Kidney (tissue), 14 donors: Measurements from ENCODE around the gene NR2C2AP. TPM values are rescaled to one million over a fixed set of nuclear protein-coding genes. Genes with fewer than 3 reads are reported as not detected.
"Not testable (repeated sequence)": the region's sequence is repeated elsewhere in the genome, so short reads cannot be mapped to it uniquely, and the experiment has no call there.

Source experiments
- DNase-seq, 5 donors: peaks; one replicate each; pipeline ENCODE4 v3.0.0-alpha.2; 2013 to 2020
- FAIRE-seq: peaks from 2 replicates; lab custom pipeline; 2012; peaks lifted over from hg19 to GRCh38; lab: Jason Lieb, UNC
- H3K27ac ChIP-seq, 2 donors: one replicate each; pipeline ENCODE4 v1.7.0; 2013; ENCODE audit warnings: low read depth in 2 of 2, low read length in 2 of 2, inconsistent platforms in 1 of 2
- H3K27me3 ChIP-seq: one replicate; pipeline ENCODE4 v1.7.1; 2013; ENCODE audit warnings: low read length, inconsistent platforms; ENCODE audit not compliant: control insufficient read depth, insufficient read depth
- H3K36me3 ChIP-seq, 3 donors: one replicate each; pipeline versions ENCODE4 v1.7.0 to v1.7.1; 2013; ENCODE audit warnings: low read length in 3 of 3, control low read depth in 1 of 3, inconsistent platforms in 1 of 3; ENCODE audit not compliant: insufficient read depth in 3 of 3, control insufficient read depth in 2 of 3
- H3K4me1 ChIP-seq, 3 donors: one replicate each; pipeline versions ENCODE4 v1.7.0 to v1.7.1; 2013; ENCODE audit warnings: low read length in 3 of 3, inconsistent platforms in 1 of 3, low read depth in 1 of 3; ENCODE audit not compliant: control insufficient read depth in 2 of 3, insufficient read depth in 2 of 3
- H3K4me3 ChIP-seq, 3 donors: one replicate each; pipeline versions ENCODE4 v1.7.0 to v1.8.1; 2013; ENCODE audit warnings: low read length in 3 of 3, control low read depth in 1 of 3, inconsistent platforms in 1 of 3
- H3K9ac ChIP-seq, 3 donors: one replicate each; pipeline versions ENCODE4 v1.7.0 to v1.7.1; 2013; ENCODE audit warnings: low read length in 3 of 3, control low read depth in 1 of 3, inconsistent platforms in 1 of 3
- H3K9me3 ChIP-seq, 3 donors: one replicate each; pipeline versions ENCODE4 v1.7.0 to v1.7.1; 2013; ENCODE audit warnings: low read length in 3 of 3, control low read depth in 1 of 3, inconsistent platforms in 1 of 3; ENCODE audit not compliant: control insufficient read depth in 2 of 3, insufficient read depth in 1 of 3
- intact Hi-C: fragments of 100-400 bp; cut with DNase I; formaldehyde crosslinking; loops from one replicate; pipeline ENCODE4 v1.11.1; 2022
- polyA plus RNA-seq: library from polyadenylated mRNA; stranded (reverse); fragments of 350-450 nt; fragmentation: Illumina TruSeq; extraction: RNeasy Lipid Tissue Mini Kit (QIAGEN cat#74804); gene quantifications from one replicate; pipeline ENCODE4 v1.2.3, GENCODE V29; 2014; ENCODE audit warnings: low read depth, low replicate concordance; ENCODE audit not compliant: insufficient read depth
- total RNA-seq: library from RNA; stranded (reverse); fragmentation: NEBNext Ultra II Directional; extraction: Animal tissue kit (Norgen Biotek cat#: 25700); gene quantifications from one replicate; pipeline ENCODE4 v1.2.1, GENCODE V29; 2021
- TF ChIP-seq, protein P1 (sequence below): IDR thresholded peaks from 3 replicates; pipeline ENCODE4 v1.5.1; 2012; ENCODE audit warnings: mild to moderate bottlenecking, moderate library complexity, borderline replicate concordance; ENCODE audit not compliant: insufficient read depth; ENCODE audit errors: extremely low read depth
- donor health status: control.
- donor health status: control.
- donor health status: control.
- donor health status: control.
- donor health status: control.
- donor health status: DM: yes; HTN: yes; CAD: no.
- donor health status: Normal renal cell carcinoma (clear cell type).

NR2C2AP gene
- total and polyA plus RNA-seq, 2 donors from 2014 or later, result 13.5 to 15.5 TPM

DNA sequence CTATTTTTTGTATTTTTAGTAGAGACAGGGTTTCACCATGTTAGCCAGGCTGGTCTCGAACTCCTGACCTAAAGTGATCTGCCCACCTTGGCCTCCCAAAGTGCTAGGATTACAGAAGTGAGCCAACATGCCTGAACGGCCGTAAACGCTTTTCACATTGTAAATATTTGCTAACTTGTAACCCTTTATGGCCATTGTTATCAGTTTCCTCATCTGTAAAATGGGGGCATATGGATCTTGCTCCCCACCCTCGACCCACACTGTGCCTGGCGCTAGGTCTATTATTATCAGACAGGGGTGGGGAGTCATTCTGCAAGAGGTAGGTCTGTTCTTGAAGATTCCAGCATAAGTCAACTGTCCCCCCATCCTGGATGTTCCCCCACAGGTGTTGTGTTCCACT lies 20.4 kb upstream of the NR2C2AP start:
- DNase-seq (no peak), FAIRE-seq (no peak)
- intact Hi-C loops, result no loop called here
- no peak overlapping the region for H3K27ac ChIP-seq
- no peaks in the 10 kb centered on the region for H3K27me3 ChIP-seq
- H3K4me3 ChIP-seq, result no peak overlapping the region
- H3K9ac ChIP-seq, result no peak overlapping the region
- no peaks in the 10 kb centered on the region for H3K36me3 ChIP-seq
- no peaks in the 10 kb centered on the region for H3K9me3 ChIP-seq
- H3K4me1 ChIP-seq, result peaks cover 0 to 4% (median 0%) of the 10 kb centered on the region in 3 donors
- TF ChIP-seq, protein P1, sequence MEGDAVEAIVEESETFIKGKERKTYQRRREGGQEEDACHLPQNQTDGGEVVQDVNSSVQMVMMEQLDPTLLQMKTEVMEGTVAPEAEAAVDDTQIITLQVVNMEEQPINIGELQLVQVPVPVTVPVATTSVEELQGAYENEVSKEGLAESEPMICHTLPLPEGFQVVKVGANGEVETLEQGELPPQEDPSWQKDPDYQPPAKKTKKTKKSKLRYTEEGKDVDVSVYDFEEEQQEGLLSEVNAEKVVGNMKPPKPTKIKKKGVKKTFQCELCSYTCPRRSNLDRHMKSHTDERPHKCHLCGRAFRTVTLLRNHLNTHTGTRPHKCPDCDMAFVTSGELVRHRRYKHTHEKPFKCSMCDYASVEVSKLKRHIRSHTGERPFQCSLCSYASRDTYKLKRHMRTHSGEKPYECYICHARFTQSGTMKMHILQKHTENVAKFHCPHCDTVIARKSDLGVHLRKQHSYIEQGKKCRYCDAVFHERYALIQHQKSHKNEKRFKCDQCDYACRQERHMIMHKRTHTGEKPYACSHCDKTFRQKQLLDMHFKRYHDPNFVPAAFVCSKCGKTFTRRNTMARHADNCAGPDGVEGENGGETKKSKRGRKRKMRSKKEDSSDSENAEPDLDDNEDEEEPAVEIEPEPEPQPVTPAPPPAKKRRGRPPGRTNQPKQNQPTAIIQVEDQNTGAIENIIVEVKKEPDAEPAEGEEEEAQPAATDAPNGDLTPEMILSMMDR, result no peak

DNA sequence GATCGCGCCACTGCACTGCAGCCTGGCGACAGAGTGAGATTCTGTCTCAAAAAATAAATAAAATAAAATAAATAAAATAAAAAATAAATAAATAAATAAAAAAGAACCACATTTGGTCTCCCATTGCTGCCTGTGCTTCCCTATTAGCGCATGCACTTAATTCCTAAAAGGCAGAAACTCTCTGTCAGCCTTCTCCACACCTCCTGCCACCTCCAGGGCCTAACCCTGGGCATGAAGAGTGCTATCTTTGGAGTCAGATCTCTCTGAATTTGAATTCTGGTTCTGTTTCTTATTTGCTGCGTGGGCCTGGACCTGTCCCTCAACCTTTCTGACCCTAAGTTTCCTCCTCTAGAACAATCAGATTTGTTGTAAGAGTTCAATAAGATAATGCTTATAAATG lies 19.8 kb upstream of the NR2C2AP start:
- Histone ChIP-seq H3K9me3 (no peaks in the 10 kb centered on the region), H3K27me3 (no peaks in the 10 kb centered on the region), H3K36me3 (no peaks in the 10 kb centered on the region), H3K4me1 (peaks cover 0 to 4% (median 0%) of the 10 kb centered on the region in 3 donors), H3K9ac (no peak overlapping the region), H3K4me3 (no peak overlapping the region), H3K27ac (no peak overlapping the region)
- TF ChIP-seq, protein P1, result no peak
- FAIRE-seq (no peak), DNase-seq (no peak)
- intact Hi-C loops, result no loop called here

DNA sequence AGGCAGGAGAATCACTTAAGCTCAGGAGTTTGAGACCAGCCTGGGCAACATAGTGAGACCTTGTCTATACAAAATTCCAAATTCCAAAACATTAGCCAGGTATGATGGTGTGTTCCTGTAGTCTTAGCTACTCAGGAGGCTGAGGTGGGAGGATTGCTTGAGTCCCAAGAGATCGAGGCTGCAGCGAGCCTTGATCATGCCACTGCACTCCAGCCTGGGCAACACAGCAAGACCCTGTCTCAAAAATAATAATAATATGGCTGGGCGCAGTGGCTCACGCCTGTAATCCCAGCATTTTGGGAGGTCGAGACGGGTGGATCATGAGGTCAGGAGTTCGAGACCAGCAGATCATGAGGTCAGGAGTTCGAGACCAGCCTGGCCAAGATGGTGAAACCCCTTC lies 17.8 kb upstream of the NR2C2AP start:
- H3K27me3 ChIP-seq, H3K9ac ChIP-seq, H3K36me3 ChIP-seq, FAIRE-seq, DNase-seq, H3K4me1 ChIP-seq, H3K4me3 ChIP-seq, H3K9me3 ChIP-seq, H3K27ac ChIP-seq, intact Hi-C loops: not testable (repeated sequence)

DNA sequence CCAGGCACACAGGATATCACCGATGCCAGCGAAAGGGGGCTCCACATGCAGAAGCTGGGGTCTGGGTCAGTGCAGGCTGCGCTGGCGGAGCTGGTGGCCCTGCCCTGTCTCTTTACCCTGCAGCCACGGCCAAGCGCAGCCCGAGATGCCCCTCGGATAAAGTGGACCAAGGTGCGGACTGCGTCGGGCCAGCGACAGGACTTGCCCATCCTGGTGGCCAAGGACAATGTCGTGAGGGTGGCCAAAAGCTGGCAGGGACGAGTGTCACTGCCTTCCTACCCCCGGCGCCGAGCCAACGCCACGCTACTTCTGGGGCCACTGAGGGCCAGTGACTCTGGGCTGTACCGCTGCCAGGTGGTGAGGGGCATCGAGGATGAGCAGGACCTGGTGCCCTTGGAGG lies 15.7 kb upstream of the NR2C2AP start:
- DNase-seq (no peak), FAIRE-seq (no peak)
- Histone ChIP-seq H3K9ac (no peak overlapping the region), H3K4me1 (no peaks in the 10 kb centered on the region), H3K36me3 (no peaks in the 10 kb centered on the region), H3K4me3 (no peak overlapping the region), H3K27me3 (peaks cover 2% of the 10 kb centered on the region), H3K9me3 (no peaks in the 10 kb centered on the region), H3K27ac (no peak overlapping the region)
- intact Hi-C loops, result no loop called here
- TF ChIP-seq, protein P1, result no peak
